T-helper 1 cell (primary cell): ENCODE measurements around the gene TMPRSS4.
"Not testable (repeated sequence)": the region's sequence is repeated elsewhere in the genome, so short reads cannot be mapped to it uniquely, and the experiment has no call there.

ENCODE experiments used
- DNase-seq, 5 donors: peaks; one replicate each; pipeline ENCODE4 v3.0.0-alpha.2; 2012 to 2020

TMPRSS4 gene

GRCh38 chr11:118056806-118057205 lies 20.1 kb upstream of the TMPRSS4 start:
- DNase-seq, result no peak

GRCh38 chr11:118057251-118058145 lies 19.4 kb upstream of the TMPRSS4 start:
- no peak for DNase-seq

GRCh38 chr11:118058311-118059245 lies 18.3 kb upstream of the TMPRSS4 start:
- no peak for DNase-seq

- DNase-seq, result no peak
These were observed 17.5 kb upstream of the TMPRSS4 start for GRCh38 chr11:118059246-118059940.

GRCh38 chr11:118060081-118060661 lies 16.7 kb upstream of the TMPRSS4 start:
- no peak for DNase-seq

GRCh38 chr11:118060869-118061268 lies 16.0 kb upstream of the TMPRSS4 start:
- DNase-seq, result no peak

- DNase-seq, result no peak
These were observed 15.2 kb upstream of the TMPRSS4 start for GRCh38 chr11:118061586-118062125.

GRCh38 chr11:118062181-118062580 lies 14.7 kb upstream of the TMPRSS4 start:
- not testable (repeated sequence) for DNase-seq

- DNase-seq, result not testable (repeated sequence)
These were observed 14.2 kb upstream of the TMPRSS4 start for GRCh38 chr11:118062631-118063030.

GRCh38 chr11:118064956-118065355 lies 11.9 kb upstream of the TMPRSS4 start:
- no peak for DNase-seq

- no peak for DNase-seq
These were observed 11.5 kb upstream of the TMPRSS4 start for GRCh38 chr11:118065384-118065783.

GRCh38 chr11:118067006-118067405 lies 9.9 kb upstream of the TMPRSS4 start:
- no peak for DNase-seq

GRCh38 chr11:118068206-118068944 lies 8.5 kb upstream of the TMPRSS4 start:
- DNase-seq, result no peak

GRCh38 chr11:118068945-118069612 lies 7.8 kb upstream of the TMPRSS4 start:
- DNase-seq, result no peak

GRCh38 chr11:118071416-118072030 lies 5.4 kb upstream of the TMPRSS4 start:
- no peak for DNase-seq

- no peak for DNase-seq
These were observed 3.3 kb upstream of the TMPRSS4 start for GRCh38 chr11:118073554-118073953.

- no peak for DNase-seq
These were observed 2.7 kb upstream of the TMPRSS4 start for GRCh38 chr11:118074091-118074685.

- no peak for DNase-seq
These were observed 2.1 kb upstream of the TMPRSS4 start for GRCh38 chr11:118074785-118075184.

- no peak for DNase-seq
These were observed 2.1 kb downstream of the TMPRSS4 start for GRCh38 chr11:118078911-118079411.

GRCh38 chr11:118079491-118079890 lies 2.6 kb downstream of the TMPRSS4 start:
- DNase-seq, result no peak
